Measurements from ENCODE around the gene PNPLA6.

DNA sequence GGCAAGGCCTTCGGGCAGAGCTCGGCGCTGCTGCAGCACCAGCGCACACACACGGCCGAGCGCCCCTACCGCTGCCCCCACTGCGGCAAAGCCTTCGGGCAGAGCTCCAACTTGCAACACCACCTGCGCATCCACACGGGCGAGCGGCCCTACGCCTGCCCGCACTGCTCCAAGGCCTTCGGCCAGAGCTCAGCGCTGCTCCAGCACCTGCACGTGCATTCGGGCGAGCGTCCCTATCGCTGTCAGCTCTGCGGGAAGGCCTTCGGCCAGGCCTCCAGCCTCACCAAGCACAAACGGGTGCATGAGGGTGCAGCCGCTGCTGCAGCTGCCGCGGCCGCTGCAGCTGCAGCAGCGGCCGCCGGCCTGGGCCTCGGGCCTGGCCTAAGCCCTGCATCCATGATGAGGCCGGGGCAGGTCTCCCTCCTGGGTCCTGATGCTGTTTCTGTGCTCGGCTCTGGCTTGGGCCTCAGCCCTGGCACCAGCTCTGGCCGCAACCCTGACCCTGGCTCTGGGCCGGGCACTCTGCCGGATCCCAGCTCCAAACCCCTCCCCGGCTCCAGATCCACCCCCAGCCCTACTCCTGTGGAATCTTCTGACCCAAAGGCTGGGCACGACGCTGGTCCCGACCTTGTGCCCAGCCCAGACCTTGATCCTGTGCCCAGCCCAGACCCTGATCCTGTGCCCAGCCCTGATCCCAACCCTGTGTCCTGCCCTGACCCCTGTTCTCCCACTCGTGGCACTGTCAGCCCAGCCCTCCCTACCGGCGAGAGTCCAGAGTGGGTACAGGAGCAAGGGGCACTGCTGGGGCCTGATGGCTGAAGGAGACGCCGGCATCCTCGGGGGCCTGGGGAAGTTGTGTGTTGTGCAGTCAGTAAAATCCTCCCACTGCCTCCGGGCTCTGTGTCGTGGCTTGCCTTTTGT, 15.1 kb upstream of the PNPLA6 start:
- TF ChIP-seq, protein P1, sequence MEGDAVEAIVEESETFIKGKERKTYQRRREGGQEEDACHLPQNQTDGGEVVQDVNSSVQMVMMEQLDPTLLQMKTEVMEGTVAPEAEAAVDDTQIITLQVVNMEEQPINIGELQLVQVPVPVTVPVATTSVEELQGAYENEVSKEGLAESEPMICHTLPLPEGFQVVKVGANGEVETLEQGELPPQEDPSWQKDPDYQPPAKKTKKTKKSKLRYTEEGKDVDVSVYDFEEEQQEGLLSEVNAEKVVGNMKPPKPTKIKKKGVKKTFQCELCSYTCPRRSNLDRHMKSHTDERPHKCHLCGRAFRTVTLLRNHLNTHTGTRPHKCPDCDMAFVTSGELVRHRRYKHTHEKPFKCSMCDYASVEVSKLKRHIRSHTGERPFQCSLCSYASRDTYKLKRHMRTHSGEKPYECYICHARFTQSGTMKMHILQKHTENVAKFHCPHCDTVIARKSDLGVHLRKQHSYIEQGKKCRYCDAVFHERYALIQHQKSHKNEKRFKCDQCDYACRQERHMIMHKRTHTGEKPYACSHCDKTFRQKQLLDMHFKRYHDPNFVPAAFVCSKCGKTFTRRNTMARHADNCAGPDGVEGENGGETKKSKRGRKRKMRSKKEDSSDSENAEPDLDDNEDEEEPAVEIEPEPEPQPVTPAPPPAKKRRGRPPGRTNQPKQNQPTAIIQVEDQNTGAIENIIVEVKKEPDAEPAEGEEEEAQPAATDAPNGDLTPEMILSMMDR (IDR thresholded peaks at IDR 0.05), result no peak
- TF ChIP-seq POLR2A (IDR thresholded peaks at IDR 0.05), result no peak
- no peak for TF ChIP-seq POLR2AphosphoS5 (IDR thresholded peaks at IDR 0.05; ENCODE audit: insufficient read depth in 1 of 2, low read depth in 1 of 2)
